Cardiac muscle cell (in vitro differentiated cells and primary cell): ENCODE results near the gene PLCD4. TPM values are rescaled to one million over a fixed set of nuclear protein-coding genes. Genes with fewer than 3 reads are reported as not detected.

ENCODE experiments used
- DNase-seq, 2 donors: peaks; one replicate each; pipeline versions ENCODE4 v3.0.0 to v3.0.0-alpha.2; 2010 to 2017; ENCODE audit warnings: low read depth in 1 of 2, low spot score in 1 of 2
- H3K27ac ChIP-seq: fragments of 200-600 bp; sonication (generic); 2 replicates; pipeline ENCODE4 v1.5.1; 2016
- H3K27me3 ChIP-seq: fragments of 200-600 bp; sonication (generic); 2 replicates; pipeline ENCODE4 v1.6.0; 2016; ENCODE audit warnings: control low read depth
- H3K36me3 ChIP-seq: fragments of 200-600 bp; sonication (generic); 2 replicates; pipeline ENCODE4 v1.5.1; 2016; ENCODE audit warnings: control low read depth
- H3K4me1 ChIP-seq: fragments of 200-600 bp; sonication (generic); 2 replicates; pipeline ENCODE4 v1.8.1; 2017; ENCODE audit warnings: low read depth, mild to moderate bottlenecking, mixed run types
- H3K4me3 ChIP-seq: fragments of 200-600 bp; sonication (generic); 2 replicates; pipeline ENCODE4 v1.5.1; 2016; ENCODE audit warnings: mild to moderate bottlenecking
- H3K9me3 ChIP-seq: fragments of 200-600 bp; sonication (generic); 2 replicates; pipeline ENCODE4 v1.5.1; 2017; ENCODE audit warnings: low read depth, mild to moderate bottlenecking, control low read depth
- CTCF ChIP-seq: IDR thresholded peaks from 2 replicates; pipeline ENCODE4 v1.5.1; 2012; ENCODE audit warnings: low read depth, mild to moderate bottlenecking, low read length
- polyA plus RNA-seq: library from polyadenylated mRNA; unstranded; fragments of >200 nt; fragmentation: Nextera tagmentation; extraction: Ambion mirVana; gene quantifications from 2 replicates; pipeline ENCODE4 v1.2.1, GENCODE V29; 2016
- total RNA-seq: library from RNA; depleted of rRNA; stranded (reverse); fragments of >200 nt; gene quantifications from 2 replicates; pipeline ENCODE4 v1.2.3, GENCODE V29; 2016

PLCD4 gene
- total and polyA plus RNA-seq, 2 experiments from 2014 or later, result 1.6 to 3.3 TPM

GRCh38 chr2:218659258-218659987 lies 51.7 kb downstream of the PLCD4 start, which contains the start of the genes BCS1L and ZNF142:
Gene BCS1L (plus strand): TSS chr2:218659683. CDS start chr2:218660988, 1,305 bp downstream.
Gene ZNF142 (minus strand): TSS chr2:218659623. CDS start chr2:218656429, 3,194 bp downstream.
- Histone ChIP-seq H3K4me3 (peak within 1 kb of the TSS; percentile 63), H3K9me3 (no peaks in the 10 kb centered on the region), H3K4me1 (peaks cover 3% of the 10 kb centered on the region), H3K27ac (peak within 1 kb of the TSS; percentile 19), H3K36me3 (peaks cover 28% of the 10 kb centered on the region), H3K27me3 (no peaks in the 10 kb centered on the region)
- TF ChIP-seq CTCF, result no peak
- peak; percentile 88 to 91 for DNase-seq

- peak overlapping the region; percentile 63 for H3K4me3 ChIP-seq
- H3K36me3 ChIP-seq, result peaks cover 28% of the 10 kb centered on the region
- DNase-seq, result peak in 1 of 2 donors; percentile 6
- no peak for TF ChIP-seq CTCF
- no peaks in the 10 kb centered on the region for H3K27me3 ChIP-seq
- H3K4me1 ChIP-seq, result peaks cover 3% of the 10 kb centered on the region
- H3K27ac ChIP-seq, result no peak overlapping the region
- no peaks in the 10 kb centered on the region for H3K9me3 ChIP-seq
Observed at GRCh38 chr2:218659988-218660358, 52.3 kb downstream of the PLCD4 start.

- Histone ChIP-seq H3K27ac (no peak overlapping the region), H3K36me3 (peaks cover 29% of the 10 kb centered on the region), H3K4me1 (peaks cover 3% of the 10 kb centered on the region), H3K9me3 (no peaks in the 10 kb centered on the region), H3K27me3 (no peaks in the 10 kb centered on the region), H3K4me3 (no peak overlapping the region)
- DNase-seq, result no peak
- no peak for TF ChIP-seq CTCF
Observed at GRCh38 chr2:218662377-218662776, 54.7 kb downstream of the PLCD4 start.

- Histone ChIP-seq H3K27me3 (no peaks in the 10 kb centered on the region), H3K9me3 (no peaks in the 10 kb centered on the region), H3K4me3 (no peak overlapping the region), H3K4me1 (peaks cover 3% of the 10 kb centered on the region), H3K36me3 (peaks cover 31% of the 10 kb centered on the region), H3K27ac (no peak overlapping the region)
- no peak for DNase-seq
- no peak for TF ChIP-seq CTCF
Observed at GRCh38 chr2:218662827-218663226, 55.1 kb downstream of the PLCD4 start.

- no peak for DNase-seq
Observed at GRCh38 chr2:218663901-218664300, 56.2 kb downstream of the PLCD4 start.

More at GRCh38 chr2:218663901-218664300, 56.2 kb downstream of the PLCD4 start:
- H3K36me3 ChIP-seq, result peaks cover 32% of the 10 kb centered on the region
- H3K9me3 ChIP-seq, result no peaks in the 10 kb centered on the region
- no peak overlapping the region for H3K27ac ChIP-seq
- H3K27me3 ChIP-seq, result no peaks in the 10 kb centered on the region
- H3K4me1 ChIP-seq, result peaks cover 3% of the 10 kb centered on the region
- no peak for TF ChIP-seq CTCF
- no peak overlapping the region for H3K4me3 ChIP-seq
